ENCODE results near the gene DAPK2.

DAPK2 gene

DNA sequence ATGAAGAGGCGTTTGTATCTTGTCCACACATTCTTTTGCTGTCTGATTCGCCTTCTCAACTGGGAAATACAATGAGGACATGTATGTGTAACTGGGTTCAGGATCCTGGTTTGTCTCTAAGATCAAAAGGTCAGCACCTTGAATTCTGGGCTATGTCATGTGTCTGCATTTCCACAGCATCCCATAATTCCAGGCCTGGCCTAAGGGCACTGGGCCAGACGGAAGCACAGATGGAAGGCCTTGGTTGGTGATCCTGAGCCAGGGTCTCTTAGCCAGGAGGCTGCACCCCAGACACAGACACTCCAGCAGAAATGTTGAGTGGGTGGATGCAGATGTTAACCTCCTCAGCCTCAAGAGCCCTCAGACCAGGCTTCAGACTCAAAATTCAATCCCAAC is 188.8 kb downstream of the DAPK2 start:
- DNase-seq, result no peak

Data from CD4-positive, alpha-beta T cell treated with Interleukin-6 for 4 hours (primary cell).